Upper lobe of left lung (tissue), 6 donors: ENCODE results near the gene SIK3. TPM values are rescaled to one million over a fixed set of nuclear protein-coding genes. Genes with fewer than 3 reads are reported as not detected.

Experiments used
- ATAC-seq, 2 donors: fragments of 200-7000 bp; cut with Tn5 transposase; one replicate each; pipeline ENCODE4 v1.9.1; 2022; ENCODE audit warnings: mild to moderate bottlenecking in 2 of 2, moderate library complexity in 2 of 2; ENCODE audit not compliant: low FRiP score in 2 of 2
- DNase-seq, 2 donors: peaks; one replicate each; pipeline ENCODE4 v3.0.0-alpha.2; 2019 to 2020
- H3K27ac ChIP-seq, 4 donors: fragments of 200-600 bp; sonication (generic); one replicate each; pipeline ENCODE4 v1.5.1; 2016 to 2019
- H3K27me3 ChIP-seq, 4 donors: fragments of 200-600 bp; sonication (generic); one replicate each; pipeline ENCODE4 v1.5.1; 2017 to 2019
- H3K36me3 ChIP-seq, 4 donors: fragments of 200-600 bp; sonication (generic); one replicate each; pipeline ENCODE4 v1.5.1; 2016 to 2019
- H3K4me1 ChIP-seq, 4 donors: fragments of 200-600 bp; sonication (generic); one replicate each; pipeline ENCODE4 v1.5.1; 2018 to 2019
- H3K4me3 ChIP-seq, 4 donors: fragments of 200-600 bp; sonication (generic); one replicate each; pipeline ENCODE4 v1.5.1; 2017 to 2019; ENCODE audit warnings: mild to moderate bottlenecking in 2 of 4, moderate library complexity in 1 of 4
- H3K9me3 ChIP-seq, 4 donors: fragments of 200-600 bp; sonication (generic); one replicate each; pipeline ENCODE4 v1.5.1; 2018 to 2019
- CTCF ChIP-seq, 6 experiments: fragments of 450-650 bp in 4 of 6; fragments of 200-600 bp in 2 of 6; sonication (generic) in 2 of 6; IDR thresholded peaks; one replicate each; pipeline ENCODE4 v1.5.1; 2016 to 2019; ENCODE audit warnings: antibody characterized with exemption in 6 of 6
- EP300 ChIP-seq, 4 donors: sonication (generic); formaldehyde crosslinking; IDR thresholded peaks; one replicate each; pipeline ENCODE4 v1.5.1; 2017; ENCODE audit warnings: antibody characterized with exemption in 4 of 4, control low read depth in 2 of 4
- POLR2A ChIP-seq, 4 donors: fragments of 450-650 bp; IDR thresholded peaks; one replicate each; pipeline ENCODE4 v1.5.1; 2016 to 2017; ENCODE audit warnings: antibody characterized with exemption in 4 of 4, mild to moderate bottlenecking in 2 of 4
- POLR2AphosphoS5 ChIP-seq, 2 donors: sonication (generic); formaldehyde crosslinking; IDR thresholded peaks; one replicate each; pipeline ENCODE4 v1.5.1; 2017; ENCODE audit warnings: antibody characterized with exemption in 2 of 2
- WGBS, 2 donors: methylation state at CpG; one replicate each; pipeline ENCODE4 v1.1.5; 2017 to 2018; 5-methylcytosine and 5-hydroxymethylcytosine counted together
- total RNA-seq, 6 donors: library from RNA; depleted of rRNA in 4 of 6; stranded (reverse); fragments of >200 nt in 4 of 6; gene quantifications; one replicate each; pipeline versions ENCODE4 v1.1.0 to v1.2.1, GENCODE V29; 2016 to 2021
- donor health status: DM: no; HTN: no; CAD: no; lungs with moderate emphysema.
- donor health status: DM: no; HTN: yes; CAD: no; lungs with severe emphysema.

The SIK3 gene
- total RNA-seq, 6 donors from 2014 or later, result 26.9 to 115 (median 43.7) TPM

DNA sequence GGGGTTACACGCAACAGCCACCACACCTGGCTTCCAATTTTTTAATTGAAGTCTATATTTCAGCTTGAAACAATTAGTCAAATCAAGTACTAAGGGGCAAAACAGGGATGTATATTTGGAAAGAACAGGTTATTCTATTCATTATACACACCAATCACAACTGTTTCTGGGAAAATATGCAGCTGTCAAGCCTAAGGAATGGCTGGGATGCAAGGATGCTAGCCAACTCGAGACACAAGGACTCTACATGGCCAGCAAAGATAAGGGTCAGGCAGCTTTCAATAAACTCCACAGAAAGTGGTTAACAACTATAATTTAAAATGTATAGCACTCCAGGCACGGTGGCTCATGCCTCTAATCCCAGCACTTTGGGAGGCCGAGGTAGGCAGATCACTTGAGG, 134.0 kb downstream of the SIK3 start:
- DNase-seq, result no peak
- 80 to 90% methylated on average over 4 of the region's 4 CpGs for WGBS, 2 donors
- no peak overlapping the region for H3K27ac ChIP-seq
- no peaks in the 10 kb centered on the region for H3K27me3 ChIP-seq
- H3K4me3 ChIP-seq, result no peak overlapping the region
- no peaks in the 10 kb centered on the region for H3K9me3 ChIP-seq
- no peak for ATAC-seq
- H3K4me1 ChIP-seq, result peaks cover 0 to 10% (median 8%) of the 10 kb centered on the region in 4 donors
- TF ChIP-seq POLR2AphosphoS5 (IDR thresholded peaks at IDR 0.05) (no peak), CTCF (IDR thresholded peaks at IDR 0.05) (no peak), POLR2A (IDR thresholded peaks at IDR 0.05) (no peak), EP300 (IDR thresholded peaks at IDR 0.05) (no peak)
- no peaks in the 10 kb centered on the region for H3K36me3 ChIP-seq

DNA sequence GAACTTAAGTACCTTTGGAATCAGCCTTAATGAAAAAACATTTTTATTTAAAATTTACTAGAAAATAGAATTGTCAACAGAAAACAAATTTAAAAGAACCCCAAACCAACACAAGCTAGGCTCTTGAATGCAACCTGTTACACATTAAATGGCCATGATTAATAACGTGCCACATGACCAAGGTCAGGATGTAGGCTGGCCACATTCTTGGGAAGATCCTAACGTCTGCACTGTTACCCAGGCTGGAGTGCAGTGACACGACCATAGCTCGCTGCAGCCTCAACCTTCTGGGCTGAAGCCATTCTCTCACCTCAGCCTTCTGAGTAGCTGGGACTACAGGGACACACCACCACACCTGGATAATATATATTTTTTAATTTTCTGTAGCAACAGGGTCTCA, 134.4 kb downstream of the SIK3 start:
- ATAC-seq, result no peak
- Histone ChIP-seq H3K36me3 (no peaks in the 10 kb centered on the region), H3K9me3 (no peaks in the 10 kb centered on the region), H3K27ac (no peak overlapping the region), H3K4me3 (no peak overlapping the region), H3K4me1 (peaks cover 0 to 10% (median 8%) of the 10 kb centered on the region in 4 donors), H3K27me3 (no peaks in the 10 kb centered on the region)
- no peak for DNase-seq
- no peak for TF ChIP-seq EP300 (IDR thresholded peaks at IDR 0.05)
- no peak for TF ChIP-seq CTCF (IDR thresholded peaks at IDR 0.05)
- TF ChIP-seq POLR2AphosphoS5 (IDR thresholded peaks at IDR 0.05), result no peak
- TF ChIP-seq POLR2A (IDR thresholded peaks at IDR 0.05), result no peak
- WGBS, 2 donors, result 75 to 80% methylated on average over 4 of the region's 4 CpGs

DNA sequence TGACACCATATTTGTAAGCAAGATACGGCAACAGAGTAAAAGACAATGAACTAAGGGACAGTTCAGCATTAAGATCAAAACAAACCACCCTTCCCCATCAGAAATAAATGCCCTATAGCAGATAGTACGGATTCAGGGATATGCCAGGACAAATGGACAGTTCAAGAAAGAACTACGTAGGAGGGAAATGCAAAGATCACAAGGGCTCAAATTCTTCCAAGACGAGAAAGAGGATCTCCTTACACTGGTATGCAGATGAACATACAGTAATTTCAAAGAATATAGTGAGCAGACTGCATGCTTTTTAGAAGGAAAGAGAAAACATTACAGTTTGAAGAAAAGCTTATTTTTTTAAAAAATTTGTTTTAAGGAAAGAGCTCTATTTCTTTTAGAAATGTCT, 136.1 kb downstream of the SIK3 start:
- DNase-seq, result no peak
- H3K4me1 ChIP-seq, result peaks cover 0 to 14% (median 9%) of the 10 kb centered on the region in 4 donors
- WGBS, 2 donors, result 71 to 77% methylated on average over 4 of the region's 4 CpGs

GRCh38 chr11:116960930-116961329, 137.3 kb downstream of the SIK3 start:
- H3K27ac ChIP-seq, result no peak overlapping the region

More for the DNA sequence above, 136.1 kb downstream of the SIK3 start:
- no peaks in the 10 kb centered on the region for H3K36me3 ChIP-seq
- H3K9me3 ChIP-seq, result no peaks in the 10 kb centered on the region
- ATAC-seq, result no peak
- TF ChIP-seq EP300 (IDR thresholded peaks at IDR 0.05) (no peak), CTCF (IDR thresholded peaks at IDR 0.05) (no peak), POLR2AphosphoS5 (IDR thresholded peaks at IDR 0.05) (no peak), POLR2A (IDR thresholded peaks at IDR 0.05) (no peak)
- no peaks in the 10 kb centered on the region for H3K27me3 ChIP-seq
- no peak overlapping the region for H3K4me3 ChIP-seq
- H3K27ac ChIP-seq, result no peak overlapping the region

More at GRCh38 chr11:116960930-116961329, 137.3 kb downstream of the SIK3 start:
- no peaks in the 10 kb centered on the region for H3K27me3 ChIP-seq
- H3K4me1 ChIP-seq, result peaks cover 0 to 14% (median 9%) of the 10 kb centered on the region in 4 donors
- peaks cover 0 to 1% (median 0%) of the 10 kb centered on the region in 4 donors for H3K36me3 ChIP-seq
- DNase-seq (no peak), ATAC-seq (no peak)
- WGBS, 2 donors, result 58 to 62% methylated on average over 3 of the region's 3 CpGs
- no peak for TF ChIP-seq EP300 (IDR thresholded peaks at IDR 0.05)
- TF ChIP-seq POLR2AphosphoS5 (IDR thresholded peaks at IDR 0.05), result no peak
- no peak for TF ChIP-seq POLR2A (IDR thresholded peaks at IDR 0.05)
- TF ChIP-seq CTCF (IDR thresholded peaks at IDR 0.05), result no peak
- no peaks in the 10 kb centered on the region for H3K9me3 ChIP-seq
- H3K4me3 ChIP-seq, result no peak overlapping the region
